Activated CD4-positive, alpha-beta memory T cell treated with anti-CD3 and anti-CD28 coated beads, Interleukin-2, amount 10 ng/mL, durations not matched to agents 7 days and 5 days (primary cell): ENCODE results near the gene MCM3. TPM values are rescaled to one million over a fixed set of nuclear protein-coding genes. Genes with fewer than 3 reads are reported as not detected.

ENCODE experiments used
- total RNA-seq, 2 experiments: library from RNA; stranded (reverse); gene quantifications; one replicate each; pipeline ENCODE4 v1.2.3, GENCODE V29; 2021

The MCM3 gene
- total RNA-seq, 2 experiments from 2014 or later, result 149 TPM

Other genes starting within 250 kb of the MCM3 start
- gene PKHD1, start 197.1 kb downstream of the MCM3 start, total RNA-seq, result not detected
- gene IL17A, start 98.4 kb downstream of the MCM3 start, total RNA-seq, result 1 to 10 TPM; 5.5 to 6.2 TPM
- gene IL17F, start 40.2 kb downstream of the MCM3 start, total RNA-seq, result 10 to 100 TPM; 12.6 to 13.3 TPM
- gene PAQR8, start 77.4 kb upstream of the MCM3 start, total RNA-seq, result 10 to 100 TPM; 12.8 to 14.1 TPM
- 1 to 10 TPM; 1.6 to 3.4 TPM for gene EFHC1, start 135.6 kb upstream of the MCM3 start, total RNA-seq